SH-SY5Y (cell line): Measurements from ENCODE around the gene PAK4.

Experiments used
- GATA2 ChIP-seq: IDR thresholded peaks from 2 replicates; pipeline ENCODE4 v1.6.1; 2011; ENCODE audit warnings: mild to moderate bottlenecking, low read depth, low read length
- GATA3 ChIP-seq: IDR thresholded peaks from 2 replicates; pipeline ENCODE4 v1.6.1; 2011; ENCODE audit warnings: low read depth, mild to moderate bottlenecking, low read length, moderate library complexity

DNA sequence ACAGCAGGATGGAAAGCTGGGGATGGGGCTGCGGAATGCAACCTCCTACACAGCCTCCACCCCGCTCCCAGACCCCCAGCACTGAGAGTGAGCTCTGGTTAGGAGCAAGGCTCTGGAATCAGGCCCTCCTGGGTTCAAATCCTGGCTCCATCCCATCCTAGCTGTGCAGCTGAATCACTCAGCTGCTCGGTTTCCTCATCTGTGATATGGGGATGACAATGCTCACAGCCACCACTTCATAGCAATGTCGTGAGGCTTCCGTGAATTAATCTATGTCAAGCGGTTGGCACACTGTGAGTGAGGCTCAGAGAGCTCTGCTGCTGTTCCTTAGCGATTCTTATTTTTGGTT lies 40.9 kb upstream of the PAK4 start:
- TF ChIP-seq GATA3: no peak
- TF ChIP-seq GATA2: no peak
